HG03196 (cell line): ENCODE measurements around the gene GNPTG.
"Not testable (repeated sequence)": the region's sequence is repeated elsewhere in the genome, so short reads cannot be mapped to it uniquely, and the experiment has no call there.

Source experiments
- ATAC-seq: cut with Tn5 transposase; IDR thresholded peaks from one replicate; pipeline ENCODE4 v1.9.1; 2021; ENCODE audit not compliant: unreplicated experiment

The GNPTG gene

GRCh38 chr16:1318268-1318545 is 33.5 kb upstream of the GNPTG start:
- ATAC-seq = no peak

- no peak for ATAC-seq
These were observed 32.7 kb upstream of the GNPTG start for GRCh38 chr16:1319041-1319440.

GRCh38 chr16:1320097-1320496 is 31.6 kb upstream of the GNPTG start:
- ATAC-seq = no peak

- no peak for ATAC-seq
These were observed 31.0 kb upstream of the GNPTG start for GRCh38 chr16:1320658-1321240.

- no peak for ATAC-seq
These were observed 29.3 kb upstream of the GNPTG start for GRCh38 chr16:1322407-1322806.

GRCh38 chr16:1323296-1324239 is 28.2 kb upstream of the GNPTG start:
- no peak for ATAC-seq

- ATAC-seq = no peak
These were observed 27.4 kb upstream of the GNPTG start for GRCh38 chr16:1324286-1324826.

- ATAC-seq = no peak
These were observed 26.5 kb upstream of the GNPTG start for GRCh38 chr16:1325261-1325660.

- ATAC-seq = no peak
These were observed 25.9 kb upstream of the GNPTG start for GRCh38 chr16:1325673-1326371.

GRCh38 chr16:1326391-1326790 is 25.3 kb upstream of the GNPTG start:
- ATAC-seq = no peak

GRCh38 chr16:1326946-1327618 is 24.6 kb upstream of the GNPTG start:
- no peak for ATAC-seq

- ATAC-seq = no peak
These were observed 24.1 kb upstream of the GNPTG start for GRCh38 chr16:1327619-1327947.

- not testable (repeated sequence) for ATAC-seq
These were observed 23.6 kb upstream of the GNPTG start for GRCh38 chr16:1328136-1328535.

GRCh38 chr16:1328961-1329360 is 22.8 kb upstream of the GNPTG start:
- not testable (repeated sequence) for ATAC-seq

- ATAC-seq = no peak
These were observed 21.3 kb upstream of the GNPTG start for GRCh38 chr16:1330260-1330914.

GRCh38 chr16:1330931-1331711 is 20.6 kb upstream of the GNPTG start:
- no peak for ATAC-seq

GRCh38 chr16:1331712-1332617 is 19.8 kb upstream of the GNPTG start:
- ATAC-seq = no peak

- no peak for ATAC-seq
These were observed 19.0 kb upstream of the GNPTG start for GRCh38 chr16:1332618-1333148.
